Right lobe of liver (tissue), 4 donors: Measurements from ENCODE around the gene TAS2R41.

Experiments
- POLR2A ChIP-seq: fragments of 450-650 bp; IDR thresholded peaks from one replicate; pipeline ENCODE4 v1.6.1; 2017; ENCODE audit warnings: antibody characterized with exemption, mild to moderate bottlenecking
- TF ChIP-seq, protein P1 (sequence below), 4 donors: fragments of 200-600 bp in 3 of 4; fragments of 450-650 bp in 1 of 4; IDR thresholded peaks; one replicate each; pipeline versions ENCODE4 v1.5.1 to v1.8.0; 2016 to 2022; ENCODE audit warnings: antibody characterized with exemption in 4 of 4, mild to moderate bottlenecking in 2 of 4
- donor health status: DM: no; HTN: no; CAD: no.
- donor health status: DM: no; HTN: no; CAD: no.
- donor health status: DM: no; HTN: yes; CAD: no.

- no peak for TF ChIP-seq POLR2A
- TF ChIP-seq, protein P1, sequence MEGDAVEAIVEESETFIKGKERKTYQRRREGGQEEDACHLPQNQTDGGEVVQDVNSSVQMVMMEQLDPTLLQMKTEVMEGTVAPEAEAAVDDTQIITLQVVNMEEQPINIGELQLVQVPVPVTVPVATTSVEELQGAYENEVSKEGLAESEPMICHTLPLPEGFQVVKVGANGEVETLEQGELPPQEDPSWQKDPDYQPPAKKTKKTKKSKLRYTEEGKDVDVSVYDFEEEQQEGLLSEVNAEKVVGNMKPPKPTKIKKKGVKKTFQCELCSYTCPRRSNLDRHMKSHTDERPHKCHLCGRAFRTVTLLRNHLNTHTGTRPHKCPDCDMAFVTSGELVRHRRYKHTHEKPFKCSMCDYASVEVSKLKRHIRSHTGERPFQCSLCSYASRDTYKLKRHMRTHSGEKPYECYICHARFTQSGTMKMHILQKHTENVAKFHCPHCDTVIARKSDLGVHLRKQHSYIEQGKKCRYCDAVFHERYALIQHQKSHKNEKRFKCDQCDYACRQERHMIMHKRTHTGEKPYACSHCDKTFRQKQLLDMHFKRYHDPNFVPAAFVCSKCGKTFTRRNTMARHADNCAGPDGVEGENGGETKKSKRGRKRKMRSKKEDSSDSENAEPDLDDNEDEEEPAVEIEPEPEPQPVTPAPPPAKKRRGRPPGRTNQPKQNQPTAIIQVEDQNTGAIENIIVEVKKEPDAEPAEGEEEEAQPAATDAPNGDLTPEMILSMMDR (IDR thresholded peaks at IDR 0.05): no peak
These were observed 36.8 kb downstream of the TAS2R41 start for GRCh38 chr7:143514487-143514886.
